GM12875 (cell line): ENCODE data around the gene KCNG2.

Source experiments
- H3K4me3 ChIP-seq: one replicate; pipeline ENCODE4 v1.5.1; 2011; ENCODE audit warnings: low read depth, low read length, control low read depth
- CTCF ChIP-seq: IDR thresholded peaks from 2 replicates; pipeline ENCODE4 v1.5.1; 2011; ENCODE audit warnings: low read depth, mild to moderate bottlenecking, control low read depth, inconsistent platforms, low read length, moderate library complexity, borderline replicate concordance; ENCODE audit not compliant: insufficient read depth

KCNG2 gene

DNA sequence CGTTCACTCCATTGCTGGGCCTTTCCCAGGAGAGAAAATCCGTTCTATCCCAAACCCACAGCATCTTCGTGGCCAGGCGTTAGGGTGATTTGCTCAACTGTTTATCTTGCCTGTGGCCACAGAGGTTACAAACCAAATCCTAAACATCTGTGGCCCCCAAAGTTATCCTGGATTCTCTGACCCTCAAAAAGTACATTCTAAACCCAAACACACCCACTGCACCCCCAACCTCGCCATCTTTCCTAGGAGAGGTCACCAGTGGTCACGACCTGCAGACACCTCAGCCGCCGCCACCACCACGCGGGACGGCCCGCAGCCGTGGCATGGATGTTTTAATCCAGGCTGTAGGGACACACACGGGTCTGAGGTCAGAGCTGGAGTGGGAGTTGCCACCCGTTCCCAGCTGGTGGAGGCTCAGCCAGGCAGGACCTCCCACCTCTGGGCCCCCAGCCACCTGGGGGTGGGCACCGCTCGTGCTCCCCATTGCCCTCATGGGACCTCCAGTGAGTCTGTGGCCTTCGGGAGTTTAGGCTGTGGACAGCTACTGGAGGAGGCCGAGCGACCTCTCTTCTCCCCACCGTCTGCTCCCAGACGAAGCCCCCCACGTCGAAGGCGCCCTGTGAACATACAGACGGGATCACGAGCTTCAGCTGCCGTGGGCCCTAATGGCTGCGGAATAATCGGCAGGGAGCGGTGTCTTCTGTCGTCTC, 72.0 kb downstream of the KCNG2 start:
- H3K4me3 ChIP-seq, result no peak overlapping the region
- no peak for TF ChIP-seq CTCF

DNA sequence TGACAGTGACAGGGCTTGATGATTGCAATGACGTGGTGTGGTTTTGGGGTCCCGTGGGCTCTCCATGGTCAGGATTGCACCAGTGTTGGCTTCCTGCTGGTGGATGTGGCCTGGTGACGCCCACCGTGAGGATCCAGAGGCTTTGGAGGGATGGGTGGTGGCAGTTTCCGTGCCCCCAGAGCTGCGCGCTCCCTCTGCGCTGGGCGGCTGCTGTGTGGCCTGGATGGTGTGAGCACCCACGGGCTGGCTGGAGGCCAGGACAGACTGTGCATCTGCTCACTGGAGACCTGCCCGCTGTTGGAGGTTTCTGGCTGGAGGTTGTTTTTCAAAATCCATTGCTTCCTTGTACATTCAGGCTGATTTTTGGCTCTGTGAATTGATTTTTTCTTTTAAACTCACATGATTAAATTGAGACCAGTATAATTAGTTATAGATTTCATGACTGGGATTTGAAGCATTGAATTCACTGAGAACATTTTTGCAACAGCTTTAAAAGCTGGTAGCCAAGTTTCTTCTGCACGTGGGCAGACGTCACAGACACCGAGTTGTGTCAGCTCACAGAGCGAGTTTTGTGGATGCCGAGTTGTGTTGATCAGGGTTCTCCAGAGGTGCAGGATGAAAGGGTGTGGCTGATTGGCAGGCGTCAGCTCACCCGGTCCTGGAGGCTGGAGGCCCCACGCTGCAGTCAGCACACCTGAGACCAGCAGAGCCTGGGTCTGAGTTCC, 72.7 kb downstream of the KCNG2 start:
- no peak overlapping the region for H3K4me3 ChIP-seq
- no peak for TF ChIP-seq CTCF

- TF ChIP-seq CTCF, result no peak
- H3K4me3 ChIP-seq, result no peak overlapping the region
Measured at GRCh38 chr18:79871026-79871390, 73.3 kb downstream of the KCNG2 start.

GRCh38 chr18:79871481-79872091, 73.8 kb downstream of the KCNG2 start:
- H3K4me3 ChIP-seq, result no peak overlapping the region
- no peak for TF ChIP-seq CTCF

DNA sequence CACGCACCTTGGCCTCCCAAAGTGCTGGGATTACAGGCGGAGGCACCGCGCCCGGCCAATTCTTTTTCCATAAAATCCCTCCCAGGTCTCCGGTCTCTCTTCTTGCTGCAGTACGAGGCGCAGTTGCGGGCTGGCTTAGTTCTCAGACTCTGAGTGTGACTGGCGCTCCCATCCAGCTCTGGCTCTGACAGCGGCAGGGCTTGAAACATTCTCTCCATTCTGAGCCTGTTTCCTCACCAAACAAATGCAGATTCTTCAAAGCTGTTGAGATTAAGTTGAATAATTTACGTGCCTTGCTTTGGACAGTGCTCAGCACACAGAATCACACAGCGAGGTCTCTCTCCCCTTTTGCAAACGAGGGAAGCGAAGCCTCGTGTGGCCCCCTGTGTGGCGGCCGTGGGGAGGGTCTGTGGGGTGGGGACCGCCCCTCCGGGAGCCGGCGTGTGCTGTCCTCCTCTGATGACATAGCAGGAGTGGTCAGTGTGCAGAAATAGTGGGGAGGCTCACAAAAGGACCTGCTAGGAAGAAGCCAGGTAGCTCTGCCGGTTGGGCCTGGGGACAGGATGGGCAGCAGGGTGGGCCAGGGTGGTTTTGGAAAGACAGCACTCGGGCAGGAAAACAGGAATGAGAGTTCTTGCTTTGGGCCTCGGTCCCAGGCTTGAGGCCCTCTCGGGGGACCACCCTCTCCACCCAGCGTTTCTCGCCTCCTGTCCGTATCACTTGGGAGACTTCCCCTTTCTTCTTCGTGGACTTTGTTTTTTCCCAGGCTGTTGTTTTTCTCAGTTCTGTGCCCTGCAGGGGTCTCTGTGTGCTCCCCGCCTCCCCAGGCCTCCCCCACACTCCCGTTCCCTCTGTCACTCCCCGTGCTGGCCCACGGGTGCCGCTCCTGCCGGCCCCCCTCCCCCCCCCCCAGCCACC, 75.0 kb downstream of the KCNG2 start:
- no peak for TF ChIP-seq CTCF
- H3K4me3 ChIP-seq, result no peak overlapping the region

GRCh38 chr18:79873449-79874110, 75.8 kb downstream of the KCNG2 start:
- no peak for TF ChIP-seq CTCF
- H3K4me3 ChIP-seq, result no peak overlapping the region
